ENCODE results near the gene PCP4L1. TPM values are rescaled to one million over a fixed set of nuclear protein-coding genes. Genes with fewer than 3 reads are reported as not detected.

PCP4L1 gene
- total RNA-seq, 1 donor from 2014 or later = not detected

DNA sequence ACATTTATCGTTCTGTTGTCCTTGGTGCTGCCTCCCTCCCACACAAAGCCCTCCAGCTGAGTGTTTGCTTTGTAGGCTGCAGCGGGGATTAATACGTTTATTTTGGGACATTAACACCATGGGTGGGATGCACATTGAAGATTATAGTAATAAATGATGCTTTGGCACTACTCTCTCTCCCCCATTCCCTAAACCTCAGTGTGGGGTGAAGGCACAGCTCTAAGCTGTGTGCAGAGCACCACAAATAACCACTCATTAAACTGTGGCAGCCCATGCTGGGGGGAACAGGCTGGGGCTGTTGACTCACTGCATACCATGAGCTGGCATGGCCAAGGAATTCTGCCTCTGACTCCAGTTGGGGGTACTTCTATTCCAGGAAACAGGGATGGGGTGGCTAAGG lies 7.7 kb downstream of the PCP4L1 start:
- Histone ChIP-seq H3K36me3 (no peaks in the 10 kb centered on the region), H3K27me3 (ENCODE audit: low read depth) (peaks cover 25% of the 10 kb centered on the region), H3K27ac (replicated peaks) (no peak overlapping the region), H3K9me3 (replicated peaks) (no peaks in the 10 kb centered on the region), H3K4me3 (no peak overlapping the region), H3K4me1 (peaks cover 11% of the 10 kb centered on the region)
- intact Hi-C loops (cut with micrococcal nuclease) = no loop called here
- DNase-seq = no peak
- TF ChIP-seq, protein P1, sequence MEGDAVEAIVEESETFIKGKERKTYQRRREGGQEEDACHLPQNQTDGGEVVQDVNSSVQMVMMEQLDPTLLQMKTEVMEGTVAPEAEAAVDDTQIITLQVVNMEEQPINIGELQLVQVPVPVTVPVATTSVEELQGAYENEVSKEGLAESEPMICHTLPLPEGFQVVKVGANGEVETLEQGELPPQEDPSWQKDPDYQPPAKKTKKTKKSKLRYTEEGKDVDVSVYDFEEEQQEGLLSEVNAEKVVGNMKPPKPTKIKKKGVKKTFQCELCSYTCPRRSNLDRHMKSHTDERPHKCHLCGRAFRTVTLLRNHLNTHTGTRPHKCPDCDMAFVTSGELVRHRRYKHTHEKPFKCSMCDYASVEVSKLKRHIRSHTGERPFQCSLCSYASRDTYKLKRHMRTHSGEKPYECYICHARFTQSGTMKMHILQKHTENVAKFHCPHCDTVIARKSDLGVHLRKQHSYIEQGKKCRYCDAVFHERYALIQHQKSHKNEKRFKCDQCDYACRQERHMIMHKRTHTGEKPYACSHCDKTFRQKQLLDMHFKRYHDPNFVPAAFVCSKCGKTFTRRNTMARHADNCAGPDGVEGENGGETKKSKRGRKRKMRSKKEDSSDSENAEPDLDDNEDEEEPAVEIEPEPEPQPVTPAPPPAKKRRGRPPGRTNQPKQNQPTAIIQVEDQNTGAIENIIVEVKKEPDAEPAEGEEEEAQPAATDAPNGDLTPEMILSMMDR (IDR thresholded peaks at IDR 0.05; ENCODE audit: borderline replicate concordance) = no peak

DNA sequence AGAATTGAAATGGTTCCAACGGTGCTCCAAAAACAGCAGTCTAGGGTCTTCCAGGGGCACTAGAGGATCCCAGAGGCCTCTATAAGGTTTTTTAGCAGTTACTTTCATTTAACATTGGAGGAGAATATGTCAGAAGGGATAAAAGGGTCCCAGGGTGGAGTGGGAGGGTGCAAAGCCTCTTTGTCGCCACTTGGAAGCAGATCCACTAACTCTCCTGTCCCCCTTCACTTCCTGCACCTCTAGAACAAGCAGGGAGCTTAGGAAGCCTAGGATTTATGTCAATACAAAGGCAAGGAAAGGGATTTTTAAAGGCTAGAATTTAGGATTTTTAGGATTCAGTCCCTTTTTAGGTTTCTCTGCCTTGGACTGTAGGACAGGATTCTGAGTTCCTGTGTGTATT lies 8.3 kb downstream of the PCP4L1 start:
- H3K4me3 ChIP-seq = no peak overlapping the region
- H3K36me3 ChIP-seq = no peaks in the 10 kb centered on the region
- H3K27ac ChIP-seq (replicated peaks) = no peak overlapping the region
- TF ChIP-seq, protein P1 (IDR thresholded peaks at IDR 0.05; ENCODE audit: borderline replicate concordance) = no peak
- H3K4me1 ChIP-seq = peaks cover 11% of the 10 kb centered on the region
- peaks cover 24% of the 10 kb centered on the region for H3K27me3 ChIP-seq (ENCODE audit: low read depth)
- H3K9me3 ChIP-seq (replicated peaks) = no peaks in the 10 kb centered on the region
- intact Hi-C loops (cut with micrococcal nuclease) = no loop called here
- no peak for DNase-seq

DNA sequence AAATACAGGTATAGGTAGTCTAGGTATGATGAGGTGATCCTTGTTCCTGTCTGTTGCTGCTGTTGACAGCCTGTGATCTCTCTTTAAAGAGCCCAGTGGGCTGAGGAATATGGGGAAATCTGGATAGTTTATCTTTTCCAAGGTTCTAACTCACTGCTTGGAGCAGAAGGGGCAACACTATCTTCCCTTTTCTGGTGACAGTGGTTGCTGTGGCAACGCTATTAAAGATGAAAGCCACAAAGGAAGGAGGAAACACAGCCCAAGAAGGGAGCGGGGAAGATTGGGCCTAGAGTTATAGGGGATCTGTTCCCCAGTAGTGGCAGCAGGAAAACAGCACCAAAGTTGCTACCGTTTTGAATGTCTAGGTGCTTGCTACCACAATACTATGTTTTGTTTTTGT lies 8.8 kb downstream of the PCP4L1 start:
- TF ChIP-seq, protein P1 (IDR thresholded peaks at IDR 0.05; ENCODE audit: borderline replicate concordance) = no peak
- H3K4me1 ChIP-seq = peaks cover 11% of the 10 kb centered on the region
- H3K36me3 ChIP-seq = no peaks in the 10 kb centered on the region
- no peaks in the 10 kb centered on the region for H3K9me3 ChIP-seq (replicated peaks)
- no peak for DNase-seq
- no peak overlapping the region for H3K4me3 ChIP-seq
- H3K27ac ChIP-seq (replicated peaks) = no peak overlapping the region
- H3K27me3 ChIP-seq (ENCODE audit: low read depth) = peaks cover 28% of the 10 kb centered on the region
- intact Hi-C loops (cut with micrococcal nuclease) = no loop called here

DNA sequence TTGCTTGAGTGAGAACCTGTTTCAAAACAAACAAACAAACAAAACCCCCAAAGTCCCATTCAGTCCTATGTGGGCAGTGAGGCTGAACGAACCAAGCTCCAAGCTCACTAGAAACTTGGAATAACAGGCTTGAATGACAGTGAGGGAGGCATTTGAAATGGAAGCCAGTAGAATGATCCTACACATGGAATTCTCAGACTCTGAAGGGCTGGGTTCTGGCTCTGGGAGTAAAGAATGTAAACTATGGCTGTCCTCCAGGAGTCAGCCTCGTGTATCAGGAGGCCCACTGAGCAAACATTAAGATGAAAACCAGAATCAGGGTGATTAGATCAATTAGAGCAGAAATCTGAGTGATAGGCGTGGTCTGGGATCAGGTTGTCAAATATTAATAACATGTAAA lies 14.9 kb downstream of the PCP4L1 start:
- peaks cover 46% of the 10 kb centered on the region for H3K27me3 ChIP-seq (ENCODE audit: low read depth)
- no peak overlapping the region for H3K4me3 ChIP-seq
- DNase-seq = no peak
- no peak overlapping the region for H3K27ac ChIP-seq (replicated peaks)
- TF ChIP-seq, protein P1 (IDR thresholded peaks at IDR 0.05; ENCODE audit: borderline replicate concordance) = no peak
- intact Hi-C loops (cut with micrococcal nuclease) = no loop called here
- no peaks in the 10 kb centered on the region for H3K36me3 ChIP-seq
- no peaks in the 10 kb centered on the region for H3K4me1 ChIP-seq
- H3K9me3 ChIP-seq (replicated peaks) = no peaks in the 10 kb centered on the region

DNA sequence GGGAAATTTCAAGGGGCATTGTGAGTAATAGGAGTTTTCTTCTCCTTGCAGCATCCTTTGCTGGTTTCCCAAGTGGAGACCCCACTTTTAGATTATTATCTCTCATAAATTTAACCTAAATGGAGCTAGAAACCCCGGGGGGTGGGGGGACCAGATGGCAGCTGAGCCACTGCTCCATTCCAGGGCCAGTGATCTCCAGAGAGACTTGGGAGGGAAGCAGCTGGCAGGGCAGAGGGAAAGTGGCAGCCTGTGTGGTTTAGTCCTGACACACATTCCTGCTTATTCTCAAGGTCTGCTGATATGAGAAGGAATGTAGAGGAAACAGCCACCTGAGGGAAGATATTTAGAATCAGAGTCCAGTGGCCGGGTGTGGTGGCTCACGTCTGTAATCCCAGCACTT lies 16.3 kb downstream of the PCP4L1 start:
- H3K4me3 ChIP-seq = no peak overlapping the region
- no peaks in the 10 kb centered on the region for H3K9me3 ChIP-seq (replicated peaks)
- intact Hi-C loops (cut with micrococcal nuclease) = no loop called here
- no peak for DNase-seq
- no peak overlapping the region for H3K27ac ChIP-seq (replicated peaks)
- TF ChIP-seq, protein P1 (IDR thresholded peaks at IDR 0.05; ENCODE audit: borderline replicate concordance) = no peak
- no peaks in the 10 kb centered on the region for H3K36me3 ChIP-seq
- H3K27me3 ChIP-seq (ENCODE audit: low read depth) = peaks cover 39% of the 10 kb centered on the region
- no peaks in the 10 kb centered on the region for H3K4me1 ChIP-seq

DNA sequence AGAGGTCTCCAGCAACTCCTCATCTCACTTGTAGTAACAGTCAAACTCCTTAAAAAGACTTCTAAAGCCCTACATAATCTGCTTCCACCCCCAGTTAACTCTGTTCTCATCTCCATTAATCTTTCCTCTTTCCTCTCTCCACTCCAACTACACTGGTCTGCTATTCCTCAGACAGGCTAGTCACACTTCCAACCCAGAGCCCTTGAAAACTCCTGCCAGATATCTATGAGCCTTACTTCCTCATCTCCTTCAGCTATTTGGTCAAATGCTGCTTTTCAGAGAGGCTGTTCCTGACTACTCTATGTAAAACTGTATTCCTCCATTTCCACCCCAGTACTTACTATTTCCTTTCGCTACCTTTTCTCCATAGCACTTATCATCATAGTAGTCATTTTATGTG lies 24.4 kb downstream of the PCP4L1 start:
- Histone ChIP-seq H3K9me3 (replicated peaks) (no peaks in the 10 kb centered on the region), H3K4me1 (no peaks in the 10 kb centered on the region), H3K27me3 (ENCODE audit: low read depth) (peaks cover 4% of the 10 kb centered on the region), H3K27ac (replicated peaks) (no peak overlapping the region), H3K4me3 (no peak overlapping the region), H3K36me3 (no peaks in the 10 kb centered on the region)
- no peak for DNase-seq
- TF ChIP-seq, protein P1 (IDR thresholded peaks at IDR 0.05; ENCODE audit: borderline replicate concordance) = no peak
- intact Hi-C loops (cut with micrococcal nuclease) = no loop called here

Measured in left ventricle myocardium inferior (tissue), 1 donor.